GM21825 (cell line): ENCODE results near the gene DAB1.

Experiments
- ATAC-seq: cut with Tn5 transposase; IDR thresholded peaks from one replicate; pipeline ENCODE4 v1.9.1; 2021; ENCODE audit warnings: mild to moderate bottlenecking, moderate library complexity; ENCODE audit not compliant: unreplicated experiment

The DAB1 gene

GRCh38 chr1:57041901-57042300 is 382.0 kb downstream of the DAB1 start:
- ATAC-seq: no peak

- no peak for ATAC-seq
These were observed 383.0 kb downstream of the DAB1 start for GRCh38 chr1:57040811-57041210.

- ATAC-seq: no peak
These were observed 386.9 kb downstream of the DAB1 start for GRCh38 chr1:57036641-57037579.

- ATAC-seq: no peak
These were observed 389.1 kb downstream of the DAB1 start for GRCh38 chr1:57034713-57035112.

- no peak for ATAC-seq
These were observed 390.4 kb downstream of the DAB1 start for GRCh38 chr1:57033222-57034001.

GRCh38 chr1:57026624-57027354 is 397.1 kb downstream of the DAB1 start:
- no peak for ATAC-seq

- no peak for ATAC-seq
These were observed 399.0 kb downstream of the DAB1 start for GRCh38 chr1:57024855-57025254.

- no peak for ATAC-seq
These were observed 399.4 kb downstream of the DAB1 start for GRCh38 chr1:57024428-57024827.

- ATAC-seq: no peak
These were observed 403.6 kb downstream of the DAB1 start for GRCh38 chr1:57020216-57020615.

- ATAC-seq: no peak
These were observed 404.5 kb downstream of the DAB1 start for GRCh38 chr1:57019236-57019839.

- no peak for ATAC-seq
These were observed 405.7 kb downstream of the DAB1 start for GRCh38 chr1:57018119-57018518.

GRCh38 chr1:57017717-57018116 is 406.1 kb downstream of the DAB1 start:
- no peak for ATAC-seq

GRCh38 chr1:57017200-57017599 is 406.7 kb downstream of the DAB1 start:
- ATAC-seq: no peak

GRCh38 chr1:57015071-57015470 is 408.8 kb downstream of the DAB1 start:
- no peak for ATAC-seq

GRCh38 chr1:57013522-57013921 is 410.3 kb downstream of the DAB1 start:
- no peak for ATAC-seq

GRCh38 chr1:57012315-57012714 is 411.5 kb downstream of the DAB1 start:
- ATAC-seq: no peak

- no peak for ATAC-seq
These were observed 413.3 kb downstream of the DAB1 start for GRCh38 chr1:57010511-57010910.

GRCh38 chr1:57007948-57008347 is 415.9 kb downstream of the DAB1 start:
- no peak for ATAC-seq

- no peak for ATAC-seq
These were observed 416.4 kb downstream of the DAB1 start for GRCh38 chr1:57007472-57007871.

GRCh38 chr1:57003398-57004139 is 420.3 kb downstream of the DAB1 start:
- ATAC-seq: no peak
